ENCODE results near the gene PADI3. TPM values are rescaled to one million over a fixed set of nuclear protein-coding genes. Genes with fewer than 3 reads are reported as not detected.

Gene PADI3
- total and polyA plus RNA-seq, 8 donors = 0.04 TPM; not detected in 7

- intact Hi-C loops (cut with DNase I) = no loop called here
- Histone ChIP-seq H3K36me3 (no peaks in the 10 kb centered on the region), H3K4me1 (peaks cover 0 to 9% of the 10 kb centered on the region in 2 donors), H3K9me3 (no peaks in the 10 kb centered on the region), H3K27me3 (peaks cover 0 to 35% of the 10 kb centered on the region in 2 donors), H3K27ac (no peak overlapping the region), H3K4me3 (no peak overlapping the region)
- ATAC-seq = no peak
- TF ChIP-seq CTCF (IDR thresholded peaks at IDR 0.05) = no peak
- no peak for DNase-seq
Measured at GRCh38 chr1:17292299-17293160, 43.6 kb downstream of the PADI3 start.

GRCh38 chr1:17293681-17294425, 45.0 kb downstream of the PADI3 start:
- TF ChIP-seq CTCF (IDR thresholded peaks at IDR 0.05) = no peak
- Histone ChIP-seq H3K36me3 (no peaks in the 10 kb centered on the region), H3K4me1 (peaks cover 0 to 6% of the 10 kb centered on the region in 2 donors), H3K9me3 (no peaks in the 10 kb centered on the region), H3K27ac (no peak overlapping the region), H3K4me3 (no peak overlapping the region), H3K27me3 (peaks cover 0 to 27% of the 10 kb centered on the region in 2 donors)
- ATAC-seq (no peak), DNase-seq (no peak)
- intact Hi-C loops (cut with DNase I) = no loop called here

- intact Hi-C loops (cut with DNase I) = no loop called here
- Histone ChIP-seq H3K4me1 (peaks cover 0 to 6% of the 10 kb centered on the region in 2 donors), H3K36me3 (no peaks in the 10 kb centered on the region), H3K27ac (no peak overlapping the region), H3K4me3 (no peak overlapping the region), H3K27me3 (peaks cover 0 to 18% of the 10 kb centered on the region in 2 donors), H3K9me3 (no peaks in the 10 kb centered on the region)
- DNase-seq = no peak
- ATAC-seq = no peak
- no peak for TF ChIP-seq CTCF (IDR thresholded peaks at IDR 0.05)
Measured at GRCh38 chr1:17295292-17295691, 46.4 kb downstream of the PADI3 start.

GRCh38 chr1:17296086-17296485, 47.2 kb downstream of the PADI3 start:
- no peak for DNase-seq
- intact Hi-C loops (cut with DNase I) = no loop called here
- no peak overlapping the region for H3K27ac ChIP-seq
- peaks cover 0 to 6% of the 10 kb centered on the region in 2 donors for H3K4me1 ChIP-seq
- H3K9me3 ChIP-seq = peaks cover 0 to 5% of the 10 kb centered on the region in 2 donors
- H3K4me3 ChIP-seq = no peak overlapping the region
- no peak for TF ChIP-seq CTCF (IDR thresholded peaks at IDR 0.05)
- no peak for ATAC-seq
- no peaks in the 10 kb centered on the region for H3K36me3 ChIP-seq
- peaks cover 0 to 10% of the 10 kb centered on the region in 2 donors for H3K27me3 ChIP-seq

GRCh38 chr1:17297991-17298390, 49.1 kb downstream of the PADI3 start:
- no peak for TF ChIP-seq CTCF (IDR thresholded peaks at IDR 0.05)
- ATAC-seq = no peak
- Histone ChIP-seq H3K4me1 (peaks cover 0 to 6% of the 10 kb centered on the region in 2 donors), H3K27ac (no peak overlapping the region), H3K27me3 (peaks cover 0 to 6% of the 10 kb centered on the region in 2 donors), H3K4me3 (no peak overlapping the region), H3K36me3 (no peaks in the 10 kb centered on the region), H3K9me3 (peaks cover 0 to 15% of the 10 kb centered on the region in 2 donors)
- intact Hi-C loops (cut with DNase I) = no loop called here
- no peak for DNase-seq
